22Rv1 (cell line): ENCODE data around the gene SPAG6.

Experiments
- H3K27ac ChIP-seq: fragments of 450-650 bp; 2 replicates; pipeline ENCODE4 v1.5.1; 2017
- ZFX ChIP-seq: fragments of 450-650 bp; IDR thresholded peaks from 2 replicates; pipeline ENCODE4 v1.6.1; 2017; ENCODE audit warnings: antibody characterized with exemption, borderline replicate concordance
- TF ChIP-seq, protein P1 (sequence below): fragments of 450-650 bp; IDR thresholded peaks from 2 replicates; pipeline ENCODE4 v1.5.1; 2017; ENCODE audit warnings: mild to moderate bottlenecking

SPAG6 gene

DNA sequence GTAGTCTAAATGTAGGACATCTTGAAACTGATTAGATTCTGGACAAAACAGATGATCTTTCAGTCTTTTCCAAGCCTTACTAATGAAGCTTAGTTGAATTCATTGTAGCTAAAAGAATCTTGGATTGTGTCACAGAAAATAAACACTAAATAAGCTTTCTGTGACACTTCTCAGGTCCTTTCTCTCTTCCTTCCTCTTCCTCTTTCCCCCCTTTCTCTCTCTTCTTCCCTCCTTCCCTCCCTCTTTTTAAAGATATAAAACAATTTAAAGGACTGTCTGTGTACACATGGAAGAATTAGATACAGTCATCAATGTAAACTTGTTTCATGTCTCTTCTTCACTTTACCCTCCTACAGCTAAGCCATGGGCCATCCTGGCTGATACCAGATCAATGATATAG is 34.4 kb upstream of the SPAG6 start:
- H3K27ac ChIP-seq: no peak overlapping the region
- no peak for TF ChIP-seq ZFX
- TF ChIP-seq, protein P1, sequence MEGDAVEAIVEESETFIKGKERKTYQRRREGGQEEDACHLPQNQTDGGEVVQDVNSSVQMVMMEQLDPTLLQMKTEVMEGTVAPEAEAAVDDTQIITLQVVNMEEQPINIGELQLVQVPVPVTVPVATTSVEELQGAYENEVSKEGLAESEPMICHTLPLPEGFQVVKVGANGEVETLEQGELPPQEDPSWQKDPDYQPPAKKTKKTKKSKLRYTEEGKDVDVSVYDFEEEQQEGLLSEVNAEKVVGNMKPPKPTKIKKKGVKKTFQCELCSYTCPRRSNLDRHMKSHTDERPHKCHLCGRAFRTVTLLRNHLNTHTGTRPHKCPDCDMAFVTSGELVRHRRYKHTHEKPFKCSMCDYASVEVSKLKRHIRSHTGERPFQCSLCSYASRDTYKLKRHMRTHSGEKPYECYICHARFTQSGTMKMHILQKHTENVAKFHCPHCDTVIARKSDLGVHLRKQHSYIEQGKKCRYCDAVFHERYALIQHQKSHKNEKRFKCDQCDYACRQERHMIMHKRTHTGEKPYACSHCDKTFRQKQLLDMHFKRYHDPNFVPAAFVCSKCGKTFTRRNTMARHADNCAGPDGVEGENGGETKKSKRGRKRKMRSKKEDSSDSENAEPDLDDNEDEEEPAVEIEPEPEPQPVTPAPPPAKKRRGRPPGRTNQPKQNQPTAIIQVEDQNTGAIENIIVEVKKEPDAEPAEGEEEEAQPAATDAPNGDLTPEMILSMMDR: no peak

DNA sequence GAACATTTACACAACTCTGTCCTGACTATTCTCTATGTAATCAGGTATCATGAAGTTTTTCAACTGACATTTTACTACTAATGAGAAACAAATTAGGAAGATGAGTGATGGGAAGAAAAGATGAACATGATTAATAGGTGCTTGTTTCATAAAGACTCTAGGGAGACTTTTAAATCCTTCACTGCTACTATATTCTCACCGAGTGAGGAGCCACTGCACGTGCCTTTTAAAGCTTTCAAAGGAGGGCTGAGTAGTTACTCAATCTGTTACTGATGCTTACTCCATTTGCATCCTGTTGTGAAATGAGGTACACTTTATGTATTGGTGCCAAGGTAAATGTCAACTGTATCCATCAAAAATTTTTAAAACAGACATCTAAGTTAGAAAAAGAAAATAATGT is 30.4 kb upstream of the SPAG6 start:
- no peak overlapping the region for H3K27ac ChIP-seq
- no peak for TF ChIP-seq ZFX
- TF ChIP-seq, protein P1: no peak

DNA sequence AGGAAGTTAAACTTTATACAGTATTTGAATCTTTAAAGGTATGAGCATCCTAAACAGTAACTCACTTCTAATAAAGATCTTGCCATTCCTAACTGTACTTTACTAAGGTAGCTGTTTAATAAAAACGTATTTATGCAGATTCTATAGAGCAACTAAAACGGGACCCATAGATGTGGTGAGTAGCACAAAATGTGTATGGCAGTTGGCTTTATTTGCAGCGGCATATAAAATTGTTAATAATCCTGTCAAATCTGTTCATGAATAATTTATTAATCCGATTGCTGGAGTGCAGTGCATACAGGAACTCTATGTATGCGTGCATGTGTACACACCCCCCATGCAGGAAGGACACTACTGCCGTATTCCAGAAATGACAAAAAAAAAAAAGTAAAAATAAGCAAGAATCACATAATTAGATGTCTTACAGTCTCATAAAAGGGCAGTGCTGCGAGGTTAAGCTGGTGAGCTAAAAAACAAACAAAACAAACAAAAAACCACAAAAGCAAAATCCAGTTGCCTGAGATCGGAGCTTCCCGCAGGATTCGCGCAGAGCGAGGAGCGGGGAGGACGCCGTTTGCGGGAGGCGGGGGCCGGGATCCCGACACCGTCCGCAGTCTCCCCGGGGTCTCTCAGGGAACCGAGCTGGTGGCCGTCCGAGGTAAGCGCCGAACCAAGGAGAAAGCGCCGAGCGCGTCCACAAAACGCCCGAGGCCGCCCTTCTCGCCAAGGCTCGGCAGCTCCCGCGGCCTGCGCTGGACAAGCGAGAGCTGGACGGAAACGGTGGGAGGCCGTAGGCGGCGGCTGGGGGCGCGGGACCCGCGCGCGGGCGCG is 29.6 kb upstream of the SPAG6 start:
- TF ChIP-seq ZFX: no peak
- TF ChIP-seq, protein P1: no peak
- H3K27ac ChIP-seq: peak overlapping the region; percentile 91

DNA sequence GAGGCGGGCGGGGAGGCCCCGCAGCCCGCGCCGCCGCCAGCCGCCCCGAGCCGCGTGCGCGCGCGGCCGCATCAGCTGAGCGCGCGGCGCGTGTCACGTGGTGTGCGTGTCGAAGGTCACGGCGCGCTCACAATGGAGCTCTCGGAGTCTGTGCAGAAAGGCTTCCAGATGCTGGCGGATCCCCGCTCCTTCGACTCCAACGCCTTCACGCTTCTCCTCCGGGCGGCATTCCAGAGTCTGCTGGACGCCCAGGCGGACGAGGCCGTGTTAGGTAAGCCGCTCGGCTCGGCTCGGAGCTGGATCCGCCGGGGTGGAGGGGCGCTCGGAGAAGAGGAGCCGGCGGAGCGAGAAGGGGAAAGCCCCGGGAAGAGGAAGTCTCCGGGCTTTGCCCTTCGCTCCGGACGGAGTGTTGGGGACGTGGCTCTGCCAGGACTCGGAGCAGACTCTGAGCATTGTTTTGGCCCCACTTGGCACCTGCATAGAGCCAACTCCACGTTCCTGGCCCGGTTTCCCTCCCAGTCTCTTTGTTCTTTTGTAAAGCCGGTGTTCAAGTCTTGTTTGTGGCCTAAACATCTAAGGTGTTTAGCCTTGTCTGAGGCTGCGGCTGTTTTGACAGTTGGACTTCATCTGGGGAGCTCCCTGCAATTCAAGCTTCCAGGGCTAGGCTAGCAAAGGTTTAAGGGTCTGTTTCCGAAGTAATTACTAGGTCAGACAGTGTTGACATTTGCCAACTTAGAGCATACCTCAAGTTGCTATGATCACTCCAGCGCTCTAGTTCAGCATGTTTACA is 28.8 kb upstream of the SPAG6 start, which contains the start of gene COMMD3:
TSS of gene COMMD3 (plus strand) at position 103 of the 790 bp plus-strand sequence. CDS start at position 133, 30 bp downstream.
- TF ChIP-seq, protein P1: no peak
- TF ChIP-seq ZFX: no peak
- peak within 1 kb of the TSS; percentile 91 for H3K27ac ChIP-seq

DNA sequence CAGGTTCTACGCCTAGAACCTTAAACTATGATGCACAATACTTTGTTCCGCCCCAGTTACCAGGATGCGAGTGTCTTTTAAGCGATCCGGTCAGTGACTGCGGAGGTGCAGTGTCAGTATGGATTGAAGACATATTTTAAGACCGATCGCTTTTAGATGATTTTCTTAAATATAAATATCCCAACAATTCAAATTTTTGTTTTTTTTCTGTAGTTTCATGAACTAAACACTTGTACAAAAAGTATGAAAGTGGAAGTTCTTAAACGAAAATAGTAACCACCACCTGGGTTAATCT is 28.3 kb upstream of the SPAG6 start:
- TF ChIP-seq, protein P1: no peak
- no peak for TF ChIP-seq ZFX
- H3K27ac ChIP-seq: peak overlapping the region; percentile 91

DNA sequence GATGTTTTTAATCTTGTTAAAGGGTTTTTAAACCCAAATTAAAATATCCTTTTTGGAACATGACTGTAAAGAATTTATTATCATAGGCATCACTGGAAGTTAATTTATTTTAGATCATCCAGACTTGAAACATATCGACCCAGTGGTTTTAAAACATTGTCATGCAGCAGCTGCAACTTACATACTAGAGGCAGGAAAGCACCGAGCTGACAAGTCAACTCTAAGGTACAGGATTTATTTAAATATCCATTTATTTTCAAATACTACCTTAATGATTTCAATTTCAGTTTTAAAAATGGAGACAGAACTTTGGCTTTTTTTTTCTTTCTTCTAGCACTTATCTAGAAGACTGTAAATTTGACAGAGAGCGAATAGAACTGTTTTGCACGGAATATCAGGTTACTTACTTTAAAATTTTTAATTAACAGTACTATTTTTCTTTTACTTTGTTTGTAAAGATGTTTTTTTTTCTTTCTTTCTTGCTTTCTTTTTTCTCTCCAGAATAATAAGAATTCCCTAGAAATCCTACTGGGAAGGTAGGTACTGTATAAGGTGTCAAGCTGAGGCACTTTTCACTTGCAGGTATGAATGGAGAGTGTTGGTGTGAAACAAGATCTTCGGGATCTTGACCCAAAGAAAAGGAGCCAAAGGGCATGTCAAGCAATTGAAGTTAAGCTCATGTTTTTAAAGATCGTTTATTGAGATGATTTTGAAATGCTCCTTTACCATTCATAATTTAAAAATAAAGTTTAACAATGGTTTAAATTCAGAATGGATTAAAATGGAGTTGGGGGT is 27.3 kb upstream of the SPAG6 start:
- TF ChIP-seq, protein P1: no peak
- TF ChIP-seq ZFX: no peak
- no peak overlapping the region; the same call in 1 of the 2 replicates for H3K27ac ChIP-seq
